HG02884 (cell line): ENCODE results near the gene PGBD1.
A peak's percentile ranks its signal among the peaks of the same experiment; 100 is the strongest.

Experiments
- ATAC-seq: cut with Tn5 transposase; IDR thresholded peaks from one replicate; pipeline ENCODE4 v1.9.1; 2021; ENCODE audit warnings: mild to moderate bottlenecking, moderate library complexity; ENCODE audit not compliant: unreplicated experiment

PGBD1 gene

GRCh38 chr6:28281288-28282064, at the start of gene PGBD1:
Gene PGBD1, plus strand, starts transcription at chr6:28281572. Its CDS starts 2,242 bp downstream, at chr6:28283814.
- peak; percentile 83 for ATAC-seq

- ATAC-seq = no peak
Measured at GRCh38 chr6:28232785-28233184, 48.6 kb upstream of the PGBD1 start.

GRCh38 chr6:28235912-28236452, 45.4 kb upstream of the PGBD1 start:
- no peak for ATAC-seq

- ATAC-seq = no peak
Measured at GRCh38 chr6:28239636-28240035, 41.7 kb upstream of the PGBD1 start.

GRCh38 chr6:28240471-28240870, 40.9 kb upstream of the PGBD1 start:
- ATAC-seq = no peak

GRCh38 chr6:28243946-28244345, 37.4 kb upstream of the PGBD1 start:
- ATAC-seq = no peak

GRCh38 chr6:28245206-28245941, 36.0 kb upstream of the PGBD1 start:
- ATAC-seq = no peak

GRCh38 chr6:28248916-28249315, 32.5 kb upstream of the PGBD1 start:
- no peak for ATAC-seq

- ATAC-seq = no peak
Measured at GRCh38 chr6:28250747-28251146, 30.6 kb upstream of the PGBD1 start.

- ATAC-seq = peak; percentile 37
Measured at GRCh38 chr6:28251661-28252008, 29.7 kb upstream of the PGBD1 start.

GRCh38 chr6:28252009-28252975, 29.1 kb upstream of the PGBD1 start, which contains the start of gene ZKSCAN4:
Gene ZKSCAN4, minus strand, starts transcription at chr6:28252269. Its CDS starts 289 bp downstream, at chr6:28251980.
- ATAC-seq = peak; percentile 84

GRCh38 chr6:28254121-28254519, 27.3 kb upstream of the PGBD1 start:
- no peak for ATAC-seq

GRCh38 chr6:28257042-28257441, 24.3 kb upstream of the PGBD1 start:
- no peak for ATAC-seq

GRCh38 chr6:28258877-28259777, 22.2 kb upstream of the PGBD1 start, which contains the start of gene NKAPL:
Gene NKAPL, plus strand, starts transcription at chr6:28259297. Its CDS starts 75 bp downstream, at chr6:28259372.
- no peak for ATAC-seq

- ATAC-seq = no peak
Measured at GRCh38 chr6:28263922-28264321, 17.4 kb upstream of the PGBD1 start.

- no peak for ATAC-seq
Measured at GRCh38 chr6:28264834-28265401, 16.5 kb upstream of the PGBD1 start.

- no peak for ATAC-seq
Measured at GRCh38 chr6:28266563-28266961, 14.8 kb upstream of the PGBD1 start.

GRCh38 chr6:28266962-28267694, 14.2 kb upstream of the PGBD1 start, which contains the start of gene ZSCAN26:
Gene ZSCAN26, plus strand, starts transcription at chr6:28267143. Its CDS starts 4,777 bp downstream, at chr6:28271920.
- peak; percentile 91 for ATAC-seq

- no peak for ATAC-seq
Measured at GRCh38 chr6:28267695-28268059, 13.7 kb upstream of the PGBD1 start.
